ENCODE results near the gene CALML3.

DNA sequence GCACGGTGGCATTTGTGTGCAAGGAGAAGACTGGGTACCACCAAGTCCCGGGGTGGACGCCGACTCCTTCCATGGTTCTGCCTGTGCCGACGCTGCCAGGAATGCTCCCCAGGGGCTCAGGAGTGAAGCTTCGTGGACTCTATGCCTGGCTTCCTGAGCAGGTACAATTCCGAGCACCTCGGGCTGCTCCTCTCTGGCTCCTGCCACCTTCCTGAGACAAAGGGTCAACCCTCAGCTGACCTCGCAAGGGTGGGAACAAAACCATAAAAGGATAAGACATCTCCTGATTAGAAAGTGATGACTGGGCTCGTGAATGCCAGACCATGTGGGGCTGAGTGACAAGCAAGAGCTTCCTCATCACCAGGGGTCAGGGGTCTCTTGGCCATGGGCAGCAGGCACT is 31.8 kb downstream of the CALML3 start:
- no peak for TF ChIP-seq EP300 (IDR thresholded peaks at IDR 0.05)
- TF ChIP-seq POLR2A (IDR thresholded peaks at IDR 0.05), result no peak

All from stomach (tissue), 4 donors.